CD8-positive, alpha-beta memory T cell (primary cell): ENCODE measurements around the gene TFAP2A. TPM values are rescaled to one million over a fixed set of nuclear protein-coding genes. Genes with fewer than 3 reads are reported as not detected.

Source experiments
- CTCF ChIA-PET: fragments of 350-600 bp; sonication (Branson Sonifier 250); formaldehyde crosslinking; loops from one replicate; lab custom pipeline; 2021; ENCODE audit warnings: antibody characterized with exemption; lab: Charles Lee
- POLR2A ChIA-PET: fragments of 350-600 bp; sonication (Branson Sonifier 250); formaldehyde crosslinking; loops from one replicate; lab custom pipeline; 2021; ENCODE audit warnings: antibody characterized with exemption; lab: Charles Lee
- DNase-seq, 5 donors: peaks; one replicate each; pipeline versions ENCODE4 v3.0.0 to v3.0.0-alpha.2; 2020 to 2022; ENCODE audit warnings: mixed read lengths in 1 of 5
- H3K27ac ChIP-seq: one replicate; pipeline ENCODE4 v1.7.0; 2013; ENCODE audit warnings: low read depth, mild to moderate bottlenecking, low read length, moderate library complexity
- H3K27me3 ChIP-seq: 2 replicates; pipeline ENCODE4 v1.7.0; 2013; ENCODE audit warnings: low read length, mild to moderate bottlenecking; ENCODE audit not compliant: insufficient read depth, poor library complexity, severe bottlenecking
- H3K36me3 ChIP-seq: 2 replicates; pipeline ENCODE4 v1.7.0; 2013; ENCODE audit warnings: mild to moderate bottlenecking, low read length, moderate library complexity; ENCODE audit not compliant: insufficient read depth
- H3K4me1 ChIP-seq: 2 replicates; pipeline ENCODE4 v1.7.0; 2013; ENCODE audit warnings: mild to moderate bottlenecking, low read length, moderate library complexity; ENCODE audit not compliant: insufficient read depth
- H3K4me3 ChIP-seq: 2 replicates; pipeline ENCODE4 v1.7.0; 2013; ENCODE audit warnings: mild to moderate bottlenecking, low read length
- H3K9me3 ChIP-seq: 2 replicates; pipeline ENCODE4 v1.7.0; 2013; ENCODE audit warnings: mild to moderate bottlenecking, low read length
- H3K27ac Mint-ChIP-seq, 8 donors: one replicate each; pipeline ENCODE4 v1.8.0; 2020 to 2021; ENCODE audit warnings: mixed read lengths in 8 of 8, mild to moderate bottlenecking in 6 of 8, inconsistent platforms in 3 of 8, moderate library complexity in 3 of 8
- H3K27me3 Mint-ChIP-seq, 2 donors: one replicate each; pipeline ENCODE4 v1.8.0; 2020 to 2021; ENCODE audit warnings: mixed read lengths in 2 of 2, mild to moderate bottlenecking in 1 of 2, moderate library complexity in 1 of 2
- H3K36me3 Mint-ChIP-seq, 3 donors: one replicate each; pipeline ENCODE4 v1.8.0; 2020 to 2021; ENCODE audit warnings: mixed read lengths in 3 of 3, inconsistent platforms in 1 of 3, mild to moderate bottlenecking in 1 of 3
- H3K4me1 Mint-ChIP-seq, 3 donors: one replicate each; pipeline ENCODE4 v1.8.0; 2020 to 2021; ENCODE audit warnings: mixed read lengths in 3 of 3, inconsistent platforms in 1 of 3, mild to moderate bottlenecking in 1 of 3
- H3K4me3 Mint-ChIP-seq, 7 donors: one replicate each; pipeline ENCODE4 v1.8.0; 2020 to 2021; ENCODE audit warnings: mixed read lengths in 7 of 7, mild to moderate bottlenecking in 6 of 7, moderate library complexity in 4 of 7, inconsistent platforms in 2 of 7
- H3K9me3 Mint-ChIP-seq, 5 donors: one replicate each; pipeline ENCODE4 v1.8.0; 2020 to 2022; ENCODE audit warnings: mixed read lengths in 5 of 5, mild to moderate bottlenecking in 3 of 5, moderate library complexity in 2 of 5, inconsistent platforms in 1 of 5
- polyA plus RNA-seq: library from polyadenylated mRNA; unstranded; fragments of 300-500 nt; fragmentation: Illumina TruSeq; gene quantifications from one replicate; pipeline ENCODE4 v1.2.3, GENCODE V29; 2021
- total RNA-seq, 2 experiments: library from RNA; stranded (reverse); gene quantifications; one replicate each; pipeline ENCODE4 v1.2.3, GENCODE V29; 2021

The TFAP2A gene
- total and polyA plus RNA-seq, 3 experiments from 2014 or later = not detected

DNA sequence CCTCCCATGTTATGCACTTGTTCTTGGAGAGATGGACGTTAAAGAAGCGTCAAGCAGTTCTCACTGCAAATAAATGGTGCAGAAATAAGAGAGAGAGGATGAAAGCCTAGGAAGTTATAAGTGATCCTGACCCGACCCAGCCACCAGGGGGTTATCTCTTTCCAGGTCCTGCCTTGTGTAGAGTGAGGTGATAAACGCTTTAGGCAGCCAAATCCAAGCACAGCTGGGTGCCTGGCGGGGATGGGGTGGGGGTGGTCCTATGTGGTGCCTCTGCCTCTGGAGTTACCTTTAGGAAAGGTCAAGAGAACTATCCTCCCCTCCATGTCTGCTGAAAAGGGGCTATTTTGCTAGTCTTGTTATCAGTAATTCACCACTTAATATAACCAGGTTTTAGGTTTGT lies 9.2 kb upstream of the TFAP2A start:
- H3K4me1 Mint-ChIP-seq = peaks cover 9 to 28% (median 18%) of the 10 kb centered on the region in 3 donors
- H3K4me3 Mint-ChIP-seq = no peak overlapping the region
- H3K36me3 Mint-ChIP-seq = no peaks in the 10 kb centered on the region
- H3K27me3 ChIP-seq = peaks cover 66% of the 10 kb centered on the region
- peaks cover 11% of the 10 kb centered on the region for H3K4me1 ChIP-seq
- CTCF ChIA-PET = no interaction called here
- no peaks in the 10 kb centered on the region for H3K36me3 ChIP-seq
- no peak overlapping the region for H3K4me3 ChIP-seq
- POLR2A ChIA-PET = no interaction called here
- H3K27me3 Mint-ChIP-seq = peaks cover 55 to 83% of the 10 kb centered on the region in 2 donors
- no peak for DNase-seq
- peaks cover 0 to 9% (median 5%) of the 10 kb centered on the region in 5 donors for H3K9me3 Mint-ChIP-seq
- H3K27ac ChIP-seq = no peak overlapping the region
- no peaks in the 10 kb centered on the region for H3K9me3 ChIP-seq
- H3K27ac Mint-ChIP-seq = no peak overlapping the region

DNA sequence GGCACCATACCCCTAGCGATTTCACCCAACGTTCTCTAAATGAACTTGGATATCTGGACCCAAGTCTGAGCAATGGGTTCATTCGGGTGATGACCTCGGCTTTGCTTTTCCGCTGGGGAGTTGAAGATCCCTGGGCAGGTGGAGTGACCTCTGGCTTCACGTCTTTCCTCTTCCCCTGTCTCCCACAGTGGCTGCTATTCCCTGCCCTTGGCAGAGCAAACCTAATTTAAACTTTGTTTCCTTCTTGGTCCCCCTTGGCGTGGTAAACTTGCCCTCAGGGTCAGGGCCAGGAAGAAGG lies 7.8 kb upstream of the TFAP2A start:
- Mint-ChIP-seq H3K4me1 (peaks cover 11 to 28% (median 18%) of the 10 kb centered on the region in 3 donors), H3K36me3 (peaks cover 0 to 3% (median 0%) of the 10 kb centered on the region in 3 donors), H3K27ac (no peak overlapping the region), H3K27me3 (peaks cover 66 to 85% of the 10 kb centered on the region in 2 donors), H3K4me3 (no peak overlapping the region), H3K9me3 (peaks cover 0 to 18% (median 5%) of the 10 kb centered on the region in 5 donors)
- H3K4me1 ChIP-seq = peaks cover 11% of the 10 kb centered on the region
- CTCF ChIA-PET = no interaction called here
- no peak overlapping the region for H3K4me3 ChIP-seq
- POLR2A ChIA-PET = no interaction called here
- H3K27ac ChIP-seq = no peak overlapping the region
- peaks cover 79% of the 10 kb centered on the region for H3K27me3 ChIP-seq
- H3K9me3 ChIP-seq = no peaks in the 10 kb centered on the region
- no peaks in the 10 kb centered on the region for H3K36me3 ChIP-seq
- no peak for DNase-seq

DNA sequence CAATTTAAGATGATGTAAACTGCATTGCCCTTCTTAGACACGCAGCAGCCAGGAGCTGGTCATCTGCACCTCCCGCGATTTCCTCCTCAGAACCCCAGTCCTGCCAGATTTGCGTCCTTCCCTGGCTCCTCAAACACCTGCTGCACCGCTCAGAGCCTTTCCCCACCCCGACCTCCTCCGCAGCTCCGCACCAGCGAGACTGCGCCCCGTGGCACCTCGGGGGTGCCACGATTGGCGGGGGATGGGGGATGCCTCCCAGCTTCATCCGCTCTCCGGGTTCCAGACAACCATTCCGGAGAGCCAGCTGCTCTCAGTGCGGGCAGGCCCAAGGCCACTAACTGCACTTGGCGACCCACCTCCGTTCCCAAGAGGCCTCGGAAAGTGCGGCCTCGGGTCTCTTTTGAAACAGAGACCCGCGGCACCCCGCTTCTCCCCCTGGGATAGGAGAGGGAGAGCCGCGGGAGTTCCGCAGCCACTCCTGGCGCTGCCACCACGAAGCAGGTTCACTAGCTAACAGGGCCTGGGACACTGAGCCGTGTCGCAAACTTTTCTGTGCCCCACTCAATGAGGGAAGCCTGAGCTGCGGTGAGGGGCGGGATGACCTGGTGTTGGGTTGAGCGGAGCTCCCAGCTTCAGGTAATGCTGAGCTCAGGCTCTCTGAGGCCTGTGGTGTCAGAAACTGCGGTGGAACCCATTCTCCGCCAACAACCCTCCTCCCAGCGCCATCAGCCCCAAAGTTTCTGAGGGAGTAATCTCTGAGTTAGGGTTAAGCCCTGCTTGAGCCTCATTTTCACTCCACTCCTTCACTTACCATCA lies 7.3 kb upstream of the TFAP2A start:
- Histone ChIP-seq H3K9me3 (no peaks in the 10 kb centered on the region), H3K36me3 (no peaks in the 10 kb centered on the region), H3K4me3 (no peak overlapping the region), H3K4me1 (peaks cover 11% of the 10 kb centered on the region), H3K27ac (no peak overlapping the region), H3K27me3 (peaks cover 85% of the 10 kb centered on the region)
- DNase-seq = no peak
- H3K27me3 Mint-ChIP-seq = peaks cover 66 to 86% of the 10 kb centered on the region in 2 donors
- H3K9me3 Mint-ChIP-seq = peaks cover 0 to 23% (median 5%) of the 10 kb centered on the region in 5 donors
- POLR2A ChIA-PET = no interaction called here
- H3K4me1 Mint-ChIP-seq = peaks cover 11 to 27% (median 18%) of the 10 kb centered on the region in 3 donors
- peaks cover 0 to 4% (median 0%) of the 10 kb centered on the region in 3 donors for H3K36me3 Mint-ChIP-seq
- CTCF ChIA-PET = no interaction called here
- H3K4me3 Mint-ChIP-seq = peak overlapping the region in 1 of 7 donors; percentile 20
- peak overlapping the region in 1 of 8 donors; percentile 78 for H3K27ac Mint-ChIP-seq

DNA sequence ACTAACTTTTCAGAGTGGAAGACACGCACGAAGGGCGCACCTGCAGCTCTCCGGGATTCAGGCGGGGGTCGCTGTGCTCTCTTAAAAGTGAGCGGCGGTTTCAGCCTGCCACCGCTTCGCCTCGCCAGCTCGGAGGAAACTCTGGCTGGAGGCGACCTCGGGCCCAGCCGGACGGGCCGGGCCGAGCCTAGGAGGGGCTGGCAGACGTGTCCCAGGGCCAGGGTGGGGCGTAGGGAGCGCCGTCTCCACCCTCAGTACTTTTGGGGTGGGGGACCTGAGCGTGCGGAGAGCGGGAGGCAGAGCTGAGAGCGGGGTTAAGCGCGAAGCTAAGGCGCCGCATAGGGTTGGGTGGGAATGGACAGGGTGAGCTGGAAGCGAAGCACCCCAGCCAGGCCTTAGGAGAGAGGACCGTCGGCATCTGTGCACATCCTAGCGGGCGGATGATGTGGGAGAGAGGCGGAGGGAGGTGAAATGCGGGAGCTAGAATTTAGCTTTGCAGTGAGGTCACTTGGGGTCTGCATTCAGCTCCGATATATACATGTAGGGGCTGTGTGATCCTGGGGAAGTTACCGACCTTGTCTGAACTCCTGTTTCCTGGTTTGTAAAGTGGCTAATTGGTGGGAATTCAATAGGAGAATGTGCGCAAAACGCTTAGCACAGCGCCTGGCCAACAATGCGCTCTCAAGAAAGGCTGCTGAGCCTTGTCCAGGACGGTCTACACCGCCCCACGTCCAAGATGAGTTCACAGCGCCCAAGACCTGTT lies 6.5 kb upstream of the TFAP2A start:
- CTCF ChIA-PET = no interaction called here
- H3K4me1 ChIP-seq = peaks cover 7% of the 10 kb centered on the region
- Mint-ChIP-seq H3K9me3 (peaks cover 0 to 26% (median 7%) of the 10 kb centered on the region in 5 donors), H3K27ac (peak overlapping the region in 1 of 8 donors; percentile 78), H3K36me3 (peaks cover 0 to 4% (median 0%) of the 10 kb centered on the region in 3 donors), H3K27me3 (peaks cover 67 to 87% of the 10 kb centered on the region in 2 donors), H3K4me3 (peak overlapping the region in 2 of 7 donors; percentile 20 to 51), H3K4me1 (peaks cover 8 to 25% (median 12%) of the 10 kb centered on the region in 3 donors)
- H3K36me3 ChIP-seq = no peaks in the 10 kb centered on the region
- no peaks in the 10 kb centered on the region for H3K9me3 ChIP-seq
- H3K27ac ChIP-seq = no peak overlapping the region
- POLR2A ChIA-PET = no interaction called here
- peaks cover 90% of the 10 kb centered on the region for H3K27me3 ChIP-seq
- H3K4me3 ChIP-seq = no peak overlapping the region
- no peak for DNase-seq

DNA sequence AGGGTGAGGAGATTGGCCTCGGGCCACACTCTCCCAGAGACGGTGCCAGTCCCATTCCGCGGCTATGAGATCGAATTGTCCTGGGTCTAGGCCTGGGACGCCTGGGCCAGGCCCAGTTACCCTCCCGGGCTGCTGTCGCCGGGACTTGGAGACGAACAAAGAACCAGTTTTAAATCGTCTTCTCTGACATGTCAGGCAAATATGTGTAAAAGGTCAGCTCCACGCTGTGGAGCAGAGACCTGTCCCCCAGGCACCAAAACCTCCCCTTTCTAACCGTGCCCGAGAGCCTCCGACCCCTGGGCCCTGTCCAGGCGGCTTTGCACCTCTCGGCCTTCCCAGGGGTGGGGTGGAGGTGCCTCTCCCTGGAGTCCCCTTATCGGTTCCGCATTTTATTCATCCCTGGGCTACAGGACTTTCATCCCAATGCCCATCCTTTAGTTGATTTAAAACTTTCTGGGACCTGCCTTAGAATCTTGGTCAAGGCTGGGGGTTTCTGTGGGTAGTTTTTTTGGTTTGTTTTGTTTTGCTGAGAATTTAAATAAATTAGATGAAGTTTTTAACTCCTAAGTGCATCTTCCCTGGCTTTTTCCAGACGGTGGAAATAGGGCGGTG lies 5.8 kb upstream of the TFAP2A start:
- Mint-ChIP-seq H3K36me3 (peaks cover 0 to 4% (median 0%) of the 10 kb centered on the region in 3 donors), H3K27ac (no peak overlapping the region), H3K27me3 (peaks cover 72 to 90% of the 10 kb centered on the region in 2 donors), H3K4me3 (no peak overlapping the region), H3K4me1 (peaks cover 6 to 22% (median 11%) of the 10 kb centered on the region in 3 donors), H3K9me3 (peaks cover 0 to 30% (median 12%) of the 10 kb centered on the region in 5 donors)
- POLR2A ChIA-PET = no interaction called here
- H3K4me3 ChIP-seq = no peak overlapping the region
- H3K27ac ChIP-seq = no peak overlapping the region
- no peaks in the 10 kb centered on the region for H3K9me3 ChIP-seq
- no peaks in the 10 kb centered on the region for H3K36me3 ChIP-seq
- peaks cover 92% of the 10 kb centered on the region for H3K27me3 ChIP-seq
- peaks cover under 1% of the 10 kb centered on the region for H3K4me1 ChIP-seq
- DNase-seq = no peak
- CTCF ChIA-PET = no interaction called here

DNA sequence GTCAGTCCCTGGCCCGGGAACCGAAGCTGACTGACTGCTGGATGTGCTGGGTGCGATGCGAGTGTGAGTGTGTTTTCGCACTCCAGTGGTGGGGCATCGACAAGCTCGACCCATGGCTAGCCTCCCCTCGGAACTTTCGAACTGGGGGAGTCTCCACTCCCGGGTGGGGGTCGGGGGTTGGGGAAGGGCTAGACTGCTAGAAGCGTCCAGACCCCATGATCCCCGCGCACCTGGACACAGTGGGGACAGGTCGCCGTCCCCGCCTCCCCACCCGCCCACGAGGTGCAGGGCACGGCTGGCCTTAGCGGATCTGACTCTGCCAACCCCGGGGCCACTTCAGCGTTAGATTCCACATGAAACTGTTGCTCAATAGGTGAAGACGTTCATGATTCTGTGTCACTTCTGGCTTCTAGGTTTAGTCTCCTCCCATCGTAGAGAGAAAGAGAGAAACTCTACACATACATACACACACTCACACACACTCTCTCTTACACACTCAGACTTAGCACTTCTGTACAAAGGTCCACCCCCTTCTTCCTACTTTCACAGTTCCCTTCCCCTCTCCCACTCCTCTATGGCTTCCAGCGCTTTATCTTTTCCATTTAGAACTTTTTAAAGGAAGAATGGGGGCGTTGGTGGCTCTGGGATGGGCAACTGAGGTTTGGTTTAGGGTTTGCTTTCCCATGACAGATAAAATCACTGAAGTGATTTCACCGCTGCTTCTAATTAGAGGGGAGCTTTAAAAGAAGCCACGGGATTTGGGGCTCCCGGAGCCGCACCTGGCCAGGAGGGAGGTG lies 5.1 kb upstream of the TFAP2A start:
- Histone ChIP-seq H3K4me1 (peaks cover under 1% of the 10 kb centered on the region), H3K36me3 (no peaks in the 10 kb centered on the region), H3K27me3 (peaks cover 92% of the 10 kb centered on the region), H3K4me3 (no peak overlapping the region), H3K27ac (no peak overlapping the region), H3K9me3 (no peaks in the 10 kb centered on the region)
- DNase-seq = no peak
- Mint-ChIP-seq H3K36me3 (peaks cover 0 to 4% (median 0%) of the 10 kb centered on the region in 3 donors), H3K27me3 (peaks cover 74 to 90% of the 10 kb centered on the region in 2 donors), H3K4me3 (peak overlapping the region in 1 of 7 donors; percentile 8), H3K9me3 (peaks cover 3 to 31% (median 17%) of the 10 kb centered on the region in 5 donors), H3K4me1 (peaks cover 8 to 20% (median 11%) of the 10 kb centered on the region in 3 donors), H3K27ac (peak overlapping the region in 2 of 8 donors; percentile 68 to 86)
- ChIA-PET CTCF (no interaction called here), POLR2A (no interaction called here)

DNA sequence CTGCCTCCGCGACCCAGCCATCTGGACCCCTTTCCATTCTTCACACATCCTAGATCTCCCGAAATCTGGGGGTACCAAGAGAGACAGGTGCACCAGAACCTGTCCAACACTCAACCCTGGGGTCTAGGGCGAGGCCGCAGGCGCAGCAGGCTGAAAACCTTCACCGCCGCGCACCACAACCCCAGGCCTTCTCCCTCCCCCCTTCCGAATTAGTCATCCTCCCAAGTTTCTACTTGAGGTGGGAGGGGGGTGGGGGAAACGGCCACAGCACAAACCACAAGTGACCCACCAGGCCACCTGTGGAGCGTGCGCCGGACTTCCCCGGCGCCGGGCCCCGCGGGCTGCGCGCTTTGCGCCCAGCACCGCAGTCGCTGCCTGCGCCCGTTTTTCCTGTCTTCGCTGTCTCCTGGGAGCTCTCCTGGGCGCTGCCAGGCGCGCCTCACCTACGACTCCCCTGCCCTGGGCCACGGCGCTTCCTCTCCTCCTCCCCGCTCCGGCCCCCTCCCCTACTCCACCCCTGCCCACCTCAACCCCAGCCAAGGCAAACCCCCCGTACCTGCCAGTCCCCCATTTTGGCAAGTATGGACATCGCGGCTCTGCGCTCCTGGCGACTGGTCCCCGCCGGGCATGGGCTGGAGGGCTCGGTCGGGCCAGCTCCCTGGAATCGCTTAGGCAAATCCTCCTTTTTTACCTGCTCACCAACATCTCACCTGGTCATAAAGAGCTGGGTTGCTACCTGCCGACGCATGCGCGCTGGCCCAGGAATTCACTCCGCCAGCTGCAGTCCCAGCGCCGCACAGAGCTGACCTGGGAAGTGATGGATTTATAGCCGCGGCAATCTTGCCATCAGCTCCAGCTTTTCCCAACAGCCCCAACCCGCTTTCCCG lies 4.2 kb upstream of the TFAP2A start:
- Histone ChIP-seq H3K36me3 (no peaks in the 10 kb centered on the region), H3K4me1 (peaks cover 9% of the 10 kb centered on the region), H3K27ac (no peak overlapping the region), H3K9me3 (no peaks in the 10 kb centered on the region), H3K27me3 (peaks cover 92% of the 10 kb centered on the region), H3K4me3 (no peak overlapping the region)
- POLR2A ChIA-PET = no interaction called here
- H3K9me3 Mint-ChIP-seq = peaks cover 3 to 36% (median 23%) of the 10 kb centered on the region in 5 donors
- H3K36me3 Mint-ChIP-seq = peaks cover 0 to 4% (median 0%) of the 10 kb centered on the region in 3 donors
- H3K27me3 Mint-ChIP-seq = peaks cover 75 to 88% of the 10 kb centered on the region in 2 donors
- no peak overlapping the region for H3K27ac Mint-ChIP-seq
- CTCF ChIA-PET = no interaction called here
- no peak overlapping the region for H3K4me3 Mint-ChIP-seq
- peaks cover 10 to 21% (median 15%) of the 10 kb centered on the region in 3 donors for H3K4me1 Mint-ChIP-seq
- DNase-seq = no peak
